Ishikawa (cell line): Measurements from ENCODE around the gene PTPRN2.

Source experiments
- CEBPB ChIP-seq: IDR thresholded peaks from 2 replicates; pipeline ENCODE4 v1.6.1; 2012
- CREB1 ChIP-seq: IDR thresholded peaks from 2 replicates; pipeline ENCODE4 v1.6.1; 2012; ENCODE audit warnings: low read depth
- EP300 ChIP-seq: IDR thresholded peaks from 2 replicates; pipeline ENCODE4 v1.6.1; 2012; ENCODE audit warnings: borderline replicate concordance
- FOXM1 ChIP-seq: IDR thresholded peaks from 2 replicates; pipeline ENCODE4 v1.6.1; 2012; ENCODE audit warnings: low read depth, borderline replicate concordance
- NFIC ChIP-seq: IDR thresholded peaks from 2 replicates; pipeline ENCODE4 v1.6.1; 2012
- RAD21 ChIP-seq: IDR thresholded peaks from 2 replicates; pipeline ENCODE4 v1.6.1; 2012; ENCODE audit warnings: low read depth
- TAF1 ChIP-seq: IDR thresholded peaks from 2 replicates; pipeline ENCODE4 v1.6.1; 2012; ENCODE audit warnings: low read depth, mild to moderate bottlenecking
- TEAD4 ChIP-seq: IDR thresholded peaks from 2 replicates; pipeline ENCODE4 v1.6.1; 2012
- YY1 ChIP-seq: IDR thresholded peaks from 2 replicates; pipeline ENCODE4 v1.6.1; 2012; ENCODE audit warnings: low read depth
- TF ChIP-seq, protein P1 (sequence below): IDR thresholded peaks from 2 replicates; pipeline ENCODE4 v1.6.1; 2012
- TF ChIP-seq, protein P2 (sequence below): IDR thresholded peaks from 2 replicates; pipeline ENCODE4 v1.6.1; 2012; ENCODE audit warnings: low read depth, mild to moderate bottlenecking

DNA sequence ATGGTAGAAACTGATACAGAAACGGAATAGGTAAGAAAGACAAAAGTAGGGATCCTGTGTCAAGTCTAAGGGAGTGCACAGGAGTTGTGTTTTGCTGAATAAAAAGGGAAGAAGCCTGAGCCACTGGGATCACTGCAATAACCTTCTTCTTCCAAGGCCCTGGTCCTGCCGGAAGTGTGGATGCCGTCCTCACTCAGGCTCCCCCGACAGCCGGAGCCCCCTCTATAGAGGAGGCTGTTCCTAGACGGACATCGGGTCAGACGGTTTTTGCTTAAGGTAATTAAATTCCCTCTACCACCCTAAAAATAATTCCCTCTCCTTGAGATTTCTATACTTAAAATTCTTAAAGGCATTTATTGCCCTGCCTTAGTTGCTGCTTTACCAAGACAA is 566.9 kb downstream of the PTPRN2 start:
- TF ChIP-seq YY1 = no peak
- TF ChIP-seq CREB1 = no peak
- TF ChIP-seq, protein P1, sequence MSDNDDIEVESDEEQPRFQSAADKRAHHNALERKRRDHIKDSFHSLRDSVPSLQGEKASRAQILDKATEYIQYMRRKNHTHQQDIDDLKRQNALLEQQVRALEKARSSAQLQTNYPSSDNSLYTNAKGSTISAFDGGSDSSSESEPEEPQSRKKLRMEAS = no peak
- TF ChIP-seq TEAD4 = no peak
- TF ChIP-seq TAF1 = no peak
- no peak for TF ChIP-seq EP300
- TF ChIP-seq, protein P2, sequence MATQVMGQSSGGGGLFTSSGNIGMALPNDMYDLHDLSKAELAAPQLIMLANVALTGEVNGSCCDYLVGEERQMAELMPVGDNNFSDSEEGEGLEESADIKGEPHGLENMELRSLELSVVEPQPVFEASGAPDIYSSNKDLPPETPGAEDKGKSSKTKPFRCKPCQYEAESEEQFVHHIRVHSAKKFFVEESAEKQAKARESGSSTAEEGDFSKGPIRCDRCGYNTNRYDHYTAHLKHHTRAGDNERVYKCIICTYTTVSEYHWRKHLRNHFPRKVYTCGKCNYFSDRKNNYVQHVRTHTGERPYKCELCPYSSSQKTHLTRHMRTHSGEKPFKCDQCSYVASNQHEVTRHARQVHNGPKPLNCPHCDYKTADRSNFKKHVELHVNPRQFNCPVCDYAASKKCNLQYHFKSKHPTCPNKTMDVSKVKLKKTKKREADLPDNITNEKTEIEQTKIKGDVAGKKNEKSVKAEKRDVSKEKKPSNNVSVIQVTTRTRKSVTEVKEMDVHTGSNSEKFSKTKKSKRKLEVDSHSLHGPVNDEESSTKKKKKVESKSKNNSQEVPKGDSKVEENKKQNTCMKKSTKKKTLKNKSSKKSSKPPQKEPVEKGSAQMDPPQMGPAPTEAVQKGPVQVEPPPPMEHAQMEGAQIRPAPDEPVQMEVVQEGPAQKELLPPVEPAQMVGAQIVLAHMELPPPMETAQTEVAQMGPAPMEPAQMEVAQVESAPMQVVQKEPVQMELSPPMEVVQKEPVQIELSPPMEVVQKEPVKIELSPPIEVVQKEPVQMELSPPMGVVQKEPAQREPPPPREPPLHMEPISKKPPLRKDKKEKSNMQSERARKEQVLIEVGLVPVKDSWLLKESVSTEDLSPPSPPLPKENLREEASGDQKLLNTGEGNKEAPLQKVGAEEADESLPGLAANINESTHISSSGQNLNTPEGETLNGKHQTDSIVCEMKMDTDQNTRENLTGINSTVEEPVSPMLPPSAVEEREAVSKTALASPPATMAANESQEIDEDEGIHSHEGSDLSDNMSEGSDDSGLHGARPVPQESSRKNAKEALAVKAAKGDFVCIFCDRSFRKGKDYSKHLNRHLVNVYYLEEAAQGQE = no peak
- TF ChIP-seq FOXM1 = no peak
- TF ChIP-seq CEBPB = no peak
- no peak for TF ChIP-seq NFIC
- no peak for TF ChIP-seq RAD21
